ENCODE results near the gene SNX24.
"Not testable (repeated sequence)": the region's sequence is repeated elsewhere in the genome, so short reads cannot be mapped to it uniquely, and the experiment has no call there.

Gene SNX24

GRCh38 chr5:122845229-122846050 lies at the start of gene SNX24:
Gene SNX24, plus strand, starts transcription at chr5:122845613. Its CDS starts 21 bp downstream, at chr5:122845634.
- DNase-seq (ENCODE audit: low read depth in 3 of 3) = peak; percentile 36 to 39 (median 37)

DNA sequence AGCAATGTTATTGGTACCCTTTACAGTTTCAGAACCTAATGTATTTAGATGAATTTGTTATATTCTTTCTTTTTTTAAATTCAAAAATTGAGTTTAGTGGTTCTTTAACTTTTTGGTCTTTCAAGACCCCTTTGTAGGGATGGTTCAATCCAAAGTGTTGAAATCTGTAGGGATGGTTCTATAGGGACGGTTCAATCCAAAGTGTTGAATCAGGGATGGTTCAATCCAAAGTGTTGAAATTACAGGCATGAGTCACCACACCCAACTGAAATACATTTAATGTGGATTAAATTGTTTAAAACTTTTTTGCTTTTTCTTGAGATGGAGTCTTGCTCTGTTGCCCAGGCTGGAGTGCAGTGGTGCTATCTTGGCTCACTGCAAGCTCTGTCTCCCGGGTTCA lies 39.9 kb upstream of the SNX24 start:
- no peak for DNase-seq (ENCODE audit: low read depth in 3 of 3)

DNA sequence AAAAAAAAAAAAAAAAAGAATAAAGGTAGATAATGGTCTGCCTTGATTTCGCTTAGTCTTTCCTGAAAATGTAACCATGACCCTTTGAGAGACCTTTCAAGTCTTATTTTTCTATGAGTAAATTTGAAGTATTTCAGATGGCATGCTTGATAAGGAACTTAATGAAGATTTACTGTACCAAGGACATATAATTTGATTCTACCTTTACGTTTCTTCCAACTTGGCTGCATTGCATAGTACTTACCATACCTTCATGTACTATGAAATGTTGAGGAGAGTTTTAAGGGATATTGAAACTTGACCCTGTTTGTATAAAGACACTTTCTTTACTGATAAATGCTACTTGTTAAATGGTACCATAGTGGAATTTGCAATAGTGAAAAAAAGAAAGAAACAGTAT lies 35.0 kb upstream of the SNX24 start:
- no peak for DNase-seq (ENCODE audit: low read depth in 3 of 3)

GRCh38 chr5:122815218-122815767 lies 30.1 kb upstream of the SNX24 start:
- no peak for DNase-seq (ENCODE audit: low read depth in 3 of 3)

DNA sequence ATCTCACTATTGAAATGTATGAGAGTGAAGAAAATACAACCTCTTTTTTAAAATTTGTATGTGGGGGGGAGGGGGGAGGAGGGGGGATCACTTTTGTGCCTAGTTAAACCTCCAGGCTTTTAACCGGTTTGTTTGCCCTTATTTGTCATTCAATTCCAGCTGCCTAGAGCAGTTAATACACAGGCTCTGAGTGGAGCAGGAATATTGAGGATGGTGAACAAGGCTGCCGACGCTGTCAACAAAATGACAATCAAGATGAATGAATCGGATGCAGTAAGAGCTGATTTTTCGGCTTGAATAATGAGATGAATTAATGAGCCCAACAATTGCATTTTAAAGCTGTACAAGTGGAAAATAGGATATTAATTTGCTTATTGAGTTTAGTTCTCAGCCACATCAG lies 28.7 kb upstream of the SNX24 start:
- no peak for DNase-seq (ENCODE audit: low read depth in 3 of 3)

GRCh38 chr5:122831984-122832383 lies 13.4 kb upstream of the SNX24 start:
- no peak for DNase-seq (ENCODE audit: low read depth in 3 of 3)

DNA sequence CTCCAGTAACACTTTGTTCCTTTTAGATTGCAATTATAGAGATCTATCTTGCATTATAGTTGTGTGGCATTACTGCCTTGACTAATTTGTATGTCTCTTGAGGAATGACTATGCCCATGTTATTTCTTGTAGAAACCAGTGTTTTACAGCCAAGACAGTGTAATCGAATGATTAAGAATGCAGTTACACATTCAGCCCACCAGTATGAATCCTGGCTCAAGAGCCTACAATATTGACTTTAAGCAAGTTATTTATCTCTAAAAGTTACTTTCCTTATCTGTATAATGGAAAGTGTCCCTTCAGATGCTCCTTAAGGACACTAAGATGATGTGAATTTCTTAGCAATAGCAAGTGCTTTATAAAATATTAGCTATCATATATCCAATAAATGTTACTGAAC lies 9.7 kb upstream of the SNX24 start:
- DNase-seq (ENCODE audit: low read depth in 3 of 3) = no peak

GRCh38 chr5:122836947-122837346 lies 8.5 kb upstream of the SNX24 start:
- DNase-seq (ENCODE audit: low read depth in 3 of 3) = no peak

GRCh38 chr5:122839731-122840130 lies 5.7 kb upstream of the SNX24 start:
- no peak for DNase-seq (ENCODE audit: low read depth in 3 of 3)

- DNase-seq (ENCODE audit: low read depth in 3 of 3) = no peak
Measured at GRCh38 chr5:122842016-122842580, 3.3 kb upstream of the SNX24 start.

- no peak for DNase-seq (ENCODE audit: low read depth in 3 of 3)
Measured at GRCh38 chr5:122844136-122844909, 1.1 kb upstream of the SNX24 start.

DNA sequence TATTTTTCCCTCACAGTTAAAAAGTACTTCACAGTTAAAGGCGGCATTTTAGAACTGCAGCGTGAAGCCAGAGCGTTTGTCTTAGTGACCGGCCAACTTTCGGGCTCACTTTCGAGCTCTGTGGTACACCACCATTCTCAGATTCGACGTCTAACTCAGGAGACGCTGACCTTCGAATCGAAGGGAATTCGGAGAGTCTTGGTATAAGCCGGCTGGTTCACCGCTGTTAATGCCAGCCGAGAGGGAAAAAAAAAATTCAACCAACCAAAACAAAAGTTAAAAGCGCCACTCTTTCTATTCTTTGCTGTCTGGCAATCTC lies 544 bp upstream of the SNX24 start:
- no peak for DNase-seq (ENCODE audit: low read depth in 3 of 3)

GRCh38 chr5:122846051-122846550 lies 688 bp downstream of the SNX24 start:
- DNase-seq (ENCODE audit: low read depth in 3 of 3) = no peak

GRCh38 chr5:122847687-122848081 lies 2.3 kb downstream of the SNX24 start:
- DNase-seq (ENCODE audit: low read depth in 3 of 3) = no peak

DNA sequence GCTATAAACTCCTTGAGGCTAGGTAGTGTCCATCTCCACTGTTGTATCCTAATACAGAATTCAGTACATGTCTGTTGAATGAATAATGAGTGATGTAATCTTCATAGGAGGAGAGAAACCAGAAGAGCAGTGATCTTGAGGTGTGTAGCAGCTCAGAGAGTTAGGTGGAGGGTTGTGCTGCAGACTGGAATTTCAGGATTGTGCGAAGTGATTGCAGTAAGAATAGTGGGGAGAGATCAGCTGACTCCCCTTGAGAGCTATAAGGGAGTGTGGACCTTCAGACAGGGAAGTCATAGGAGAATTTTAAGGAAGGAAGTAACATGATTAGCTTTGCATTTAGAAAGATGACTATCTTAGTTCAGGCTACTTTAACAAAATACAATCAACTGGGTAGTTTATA lies 4.4 kb downstream of the SNX24 start:
- DNase-seq (ENCODE audit: low read depth in 3 of 3) = no peak

- not testable (repeated sequence) for DNase-seq (ENCODE audit: low read depth in 3 of 3)
Measured at GRCh38 chr5:122857538-122857937, 12.1 kb downstream of the SNX24 start.

DNA sequence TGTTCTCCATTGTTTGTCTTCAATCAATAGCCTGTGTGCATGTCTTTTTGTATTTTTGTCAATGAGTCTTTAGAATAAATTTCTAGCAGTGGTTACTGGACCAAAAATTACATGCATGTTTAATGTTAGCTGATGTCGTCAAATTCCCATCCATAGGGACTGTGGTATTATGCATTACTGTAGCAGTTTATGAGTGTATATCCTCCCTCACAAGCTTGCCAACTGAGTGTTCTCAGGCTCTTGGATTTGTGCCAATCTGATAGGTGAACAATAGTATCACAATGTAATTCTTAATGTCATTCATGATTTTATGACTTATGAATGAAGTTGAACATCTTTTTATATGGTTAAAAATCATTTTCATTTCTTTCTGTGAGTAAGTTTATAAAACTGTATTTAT lies 13.0 kb downstream of the SNX24 start:
- no peak for DNase-seq (ENCODE audit: low read depth in 3 of 3)

DNA sequence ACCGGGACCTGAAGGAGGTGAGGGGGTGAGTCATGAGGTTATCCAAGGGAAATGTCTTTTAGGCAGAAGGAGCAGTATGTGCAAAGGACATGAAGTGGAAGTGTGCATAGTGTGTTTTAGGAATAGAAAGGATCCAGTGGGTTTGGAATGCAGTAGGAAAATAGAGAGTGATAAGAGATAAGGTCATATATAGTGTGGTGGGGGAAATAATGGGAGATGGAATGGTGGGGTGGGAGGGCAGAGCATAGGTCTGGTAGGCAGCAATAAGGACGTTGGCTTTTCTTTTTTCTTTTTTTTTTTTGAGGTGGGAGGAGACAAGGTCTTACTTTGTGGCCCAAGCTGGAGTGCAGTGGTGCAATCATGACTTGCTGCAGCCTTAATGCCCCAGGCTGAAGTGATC lies 17.8 kb downstream of the SNX24 start:
- DNase-seq (ENCODE audit: low read depth in 3 of 3) = no peak

- no peak for DNase-seq (ENCODE audit: low read depth in 3 of 3)
Measured at GRCh38 chr5:122863721-122864120, 18.3 kb downstream of the SNX24 start.

DNA sequence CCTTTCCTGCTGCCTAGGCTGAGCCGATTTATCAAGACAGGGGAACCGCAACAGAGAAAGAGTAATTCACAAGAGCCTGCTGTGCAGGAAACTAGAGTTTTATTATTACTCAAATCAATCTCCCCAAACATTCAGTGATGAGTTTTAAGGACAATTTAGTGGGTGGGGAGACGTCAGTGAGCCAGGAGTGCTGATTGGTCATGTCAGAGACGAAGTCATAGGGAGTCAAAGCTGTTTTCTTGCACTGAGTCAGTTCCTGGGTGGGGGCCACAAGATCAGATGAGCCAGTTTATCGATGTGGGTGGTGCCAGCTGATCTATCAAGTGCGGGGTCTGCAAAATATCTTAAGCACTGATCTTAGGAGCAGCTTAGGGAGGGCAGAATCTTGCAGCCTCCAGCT lies 19.0 kb downstream of the SNX24 start:
- no peak for DNase-seq (ENCODE audit: low read depth in 3 of 3)

- no peak for DNase-seq (ENCODE audit: low read depth in 3 of 3)
Measured at GRCh38 chr5:122864842-122865241, 19.4 kb downstream of the SNX24 start.

DNA sequence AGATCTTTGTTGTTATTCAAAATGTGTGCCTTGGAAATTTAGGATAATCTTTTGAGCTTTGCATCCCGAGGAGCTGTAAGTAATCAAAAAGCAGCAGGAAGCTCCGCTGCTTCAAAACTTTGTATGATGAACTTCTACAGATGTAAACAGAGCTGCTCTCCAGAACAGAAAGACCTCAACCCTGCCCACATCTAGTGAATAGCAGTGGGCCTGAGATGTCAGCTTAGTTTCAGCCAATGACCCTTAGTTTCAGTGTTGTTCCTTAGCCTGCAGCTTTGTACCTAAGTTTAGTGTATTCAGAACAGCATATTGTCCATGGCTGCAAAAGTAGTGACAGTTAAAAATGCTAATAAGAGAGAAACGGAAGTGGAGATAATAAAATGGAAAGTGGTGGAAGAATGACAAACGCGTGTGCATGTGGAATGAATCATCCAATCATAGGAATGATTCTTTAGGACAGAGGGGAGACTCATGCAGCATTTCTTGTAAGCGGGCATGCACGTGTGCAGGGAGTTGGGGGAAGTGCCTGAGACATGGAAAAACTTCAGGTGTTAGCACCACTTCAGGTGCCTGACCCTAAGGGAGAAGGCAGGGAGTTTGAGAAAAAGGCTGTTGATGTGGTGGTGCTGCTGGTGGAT lies 24.9 kb downstream of the SNX24 start:
- no peak for DNase-seq (ENCODE audit: low read depth in 3 of 3)
